GM19397 (cell line): ENCODE measurements around the gene ZP1.
"Not testable (repeated sequence)": the region's sequence is repeated elsewhere in the genome, so short reads cannot be mapped to it uniquely, and the experiment has no call there.

Source experiments
- ATAC-seq: cut with Tn5 transposase; IDR thresholded peaks from one replicate; pipeline ENCODE4 v1.9.1; 2021; ENCODE audit warnings: mild to moderate bottlenecking, moderate library complexity; ENCODE audit not compliant: unreplicated experiment

The ZP1 gene

GRCh38 chr11:60905551-60906113 lies 38.3 kb downstream of the ZP1 start:
- no peak for ATAC-seq

- ATAC-seq, result peak; percentile 70
Observed at GRCh38 chr11:60906132-60906972, 39.0 kb downstream of the ZP1 start, which contains the start of gene PRPF19. TSS of gene PRPF19 (minus strand) at chr11:60906585. CDS start at chr11:60906382, 203 bp downstream.

GRCh38 chr11:60908803-60909202 lies 41.5 kb downstream of the ZP1 start:
- ATAC-seq, result no peak

GRCh38 chr11:60909680-60910280 lies 42.4 kb downstream of the ZP1 start:
- ATAC-seq, result not testable (repeated sequence)

- peak; percentile 27 for ATAC-seq
Observed at GRCh38 chr11:60910281-60910687, 42.9 kb downstream of the ZP1 start.

GRCh38 chr11:60910711-60911380 lies 43.5 kb downstream of the ZP1 start:
- no peak for ATAC-seq

GRCh38 chr11:60912223-60912850 lies 45.0 kb downstream of the ZP1 start:
- ATAC-seq, result no peak

- no peak for ATAC-seq
Observed at GRCh38 chr11:60912851-60913528, 45.6 kb downstream of the ZP1 start.

GRCh38 chr11:60913793-60914632 lies 46.7 kb downstream of the ZP1 start, which contains the start of gene TMEM109:
TSS of gene TMEM109 (plus strand) at chr11:60914158. CDS start at chr11:60919694, 5,536 bp downstream.
- peak; percentile 40 for ATAC-seq

GRCh38 chr11:60914633-60915247 lies 47.4 kb downstream of the ZP1 start:
- ATAC-seq, result peak; percentile 4

- ATAC-seq, result peak; percentile 44
Observed at GRCh38 chr11:60915248-60915914, 48.0 kb downstream of the ZP1 start.

GRCh38 chr11:60916669-60917206 lies 49.4 kb downstream of the ZP1 start:
- no peak for ATAC-seq

- no peak for ATAC-seq
Observed at GRCh38 chr11:60917267-60917666, 49.9 kb downstream of the ZP1 start.

- no peak for ATAC-seq
Observed at GRCh38 chr11:60918251-60918938, 51.1 kb downstream of the ZP1 start.

GRCh38 chr11:60918939-60919265 lies 51.6 kb downstream of the ZP1 start:
- no peak for ATAC-seq

GRCh38 chr11:60919320-60919719 lies 52.0 kb downstream of the ZP1 start:
- ATAC-seq, result no peak

GRCh38 chr11:60919956-60920355 lies 52.6 kb downstream of the ZP1 start:
- ATAC-seq, result no peak

- no peak for ATAC-seq
Observed at GRCh38 chr11:60921259-60921658, 53.9 kb downstream of the ZP1 start.
